Fibroblast of the aortic adventitia (primary cell): ENCODE data around the gene KRT13. TPM values are rescaled to one million over a fixed set of nuclear protein-coding genes. Genes with fewer than 3 reads are reported as not detected.

Experiments
- DNase-seq: peaks from one replicate; pipeline ENCODE4 v3.0.0-alpha.2; 2010; ENCODE audit warnings: low read depth
- H3K4me3 ChIP-seq: 2 replicates; pipeline ENCODE4 v1.5.1; 2011; ENCODE audit warnings: low read depth, mild to moderate bottlenecking, control low read depth, low read length, moderate library complexity
- total RNA-seq: library from RNA; depleted of rRNA; stranded (reverse); fragments of >200 nt; gene quantifications from 2 replicates; pipeline ENCODE4 v1.2.3, GENCODE V29; 2012; ENCODE audit warnings: low replicate concordance
- TF ChIP-seq, protein P1 (sequence below): IDR thresholded peaks from 2 replicates; pipeline ENCODE4 v1.5.1; 2011; ENCODE audit warnings: mild to moderate bottlenecking, low read length, control low read depth, inconsistent platforms; ENCODE audit not compliant: insufficient read depth

KRT13 gene
- total RNA-seq, 1 donor: not detected

DNA sequence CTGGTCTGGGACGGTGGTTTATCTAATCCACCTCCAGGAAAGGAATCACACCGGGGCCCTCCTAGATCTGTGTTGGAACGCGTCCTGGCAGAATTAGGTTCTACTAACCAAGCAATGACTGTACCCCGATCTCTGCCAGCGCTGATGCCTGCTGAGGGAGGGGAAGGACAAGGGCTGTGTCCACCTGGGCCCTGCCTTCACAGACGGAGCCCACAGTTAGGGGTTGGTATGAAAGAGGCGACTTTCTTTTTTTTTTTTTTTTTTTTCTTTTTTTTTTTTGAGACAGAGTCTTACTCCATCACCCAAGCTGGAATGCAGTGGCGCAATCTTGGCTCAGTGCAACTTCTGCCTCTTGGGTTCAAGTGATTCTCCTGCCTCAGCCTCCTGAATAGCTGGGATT, 32.6 kb upstream of the KRT13 start:
- DNase-seq: peak; percentile 39

DNA sequence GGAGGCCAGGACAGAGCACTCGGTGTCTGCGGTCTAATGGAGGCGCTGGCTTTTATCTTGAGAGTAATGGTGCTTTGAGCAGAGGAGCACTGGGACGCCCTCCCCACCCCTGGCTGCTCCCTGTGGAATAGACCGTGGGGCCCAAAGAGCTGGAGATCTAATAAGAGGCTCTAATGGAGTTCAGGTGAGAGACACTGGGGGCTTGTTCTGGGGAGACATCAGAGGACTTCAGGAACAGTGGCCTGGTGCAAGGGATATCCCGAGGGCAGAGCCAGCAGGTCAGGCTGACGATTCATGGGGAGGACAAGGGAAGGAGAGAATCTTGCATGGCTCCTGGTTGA, 32.2 kb upstream of the KRT13 start:
- no peak for DNase-seq
- H3K4me3 ChIP-seq: no peak overlapping the region
- TF ChIP-seq, protein P1, sequence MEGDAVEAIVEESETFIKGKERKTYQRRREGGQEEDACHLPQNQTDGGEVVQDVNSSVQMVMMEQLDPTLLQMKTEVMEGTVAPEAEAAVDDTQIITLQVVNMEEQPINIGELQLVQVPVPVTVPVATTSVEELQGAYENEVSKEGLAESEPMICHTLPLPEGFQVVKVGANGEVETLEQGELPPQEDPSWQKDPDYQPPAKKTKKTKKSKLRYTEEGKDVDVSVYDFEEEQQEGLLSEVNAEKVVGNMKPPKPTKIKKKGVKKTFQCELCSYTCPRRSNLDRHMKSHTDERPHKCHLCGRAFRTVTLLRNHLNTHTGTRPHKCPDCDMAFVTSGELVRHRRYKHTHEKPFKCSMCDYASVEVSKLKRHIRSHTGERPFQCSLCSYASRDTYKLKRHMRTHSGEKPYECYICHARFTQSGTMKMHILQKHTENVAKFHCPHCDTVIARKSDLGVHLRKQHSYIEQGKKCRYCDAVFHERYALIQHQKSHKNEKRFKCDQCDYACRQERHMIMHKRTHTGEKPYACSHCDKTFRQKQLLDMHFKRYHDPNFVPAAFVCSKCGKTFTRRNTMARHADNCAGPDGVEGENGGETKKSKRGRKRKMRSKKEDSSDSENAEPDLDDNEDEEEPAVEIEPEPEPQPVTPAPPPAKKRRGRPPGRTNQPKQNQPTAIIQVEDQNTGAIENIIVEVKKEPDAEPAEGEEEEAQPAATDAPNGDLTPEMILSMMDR: no peak

More for the DNA sequence above, 32.6 kb upstream of the KRT13 start:
- TF ChIP-seq, protein P1: no peak
- H3K4me3 ChIP-seq: no peak overlapping the region

GRCh38 chr17:41536741-41537613, 31.6 kb upstream of the KRT13 start:
- H3K4me3 ChIP-seq: no peak overlapping the region
- no peak for DNase-seq
- TF ChIP-seq, protein P1: no peak

DNA sequence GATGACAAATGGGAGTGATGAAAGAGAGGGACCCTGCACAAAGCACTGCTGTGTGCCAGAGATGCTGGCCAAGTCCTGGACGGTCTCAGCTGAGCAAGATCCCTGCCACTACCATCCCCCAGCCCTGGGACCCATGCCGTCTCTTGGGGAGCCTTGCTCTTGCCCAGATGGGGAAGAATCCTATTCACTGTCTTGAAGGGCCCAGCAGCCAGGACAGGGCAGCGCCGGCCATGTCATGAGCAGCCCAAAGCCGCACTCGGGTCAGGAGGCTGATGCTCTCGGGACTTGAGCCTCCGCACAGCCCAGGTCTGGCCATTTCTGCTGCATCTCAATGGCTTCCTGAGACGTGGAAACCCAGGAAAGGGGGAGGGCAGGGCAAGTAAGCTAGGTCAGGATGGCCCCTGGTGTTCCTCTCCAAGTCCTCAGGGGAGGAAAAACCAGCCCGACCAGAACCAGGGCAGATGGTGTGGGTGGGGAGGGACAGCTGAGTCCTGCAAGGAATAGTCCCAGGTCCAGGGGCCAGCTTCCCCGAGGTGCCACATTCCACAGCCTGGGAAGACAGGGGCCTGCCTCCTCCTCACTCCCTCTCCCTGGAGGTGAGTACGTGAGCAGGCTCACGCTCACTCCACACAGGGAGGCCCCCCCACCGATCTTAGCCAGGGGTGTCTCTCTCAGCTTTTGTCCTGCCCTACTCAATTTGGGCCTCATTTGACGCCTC, 30.5 kb upstream of the KRT13 start:
- DNase-seq: no peak

DNA sequence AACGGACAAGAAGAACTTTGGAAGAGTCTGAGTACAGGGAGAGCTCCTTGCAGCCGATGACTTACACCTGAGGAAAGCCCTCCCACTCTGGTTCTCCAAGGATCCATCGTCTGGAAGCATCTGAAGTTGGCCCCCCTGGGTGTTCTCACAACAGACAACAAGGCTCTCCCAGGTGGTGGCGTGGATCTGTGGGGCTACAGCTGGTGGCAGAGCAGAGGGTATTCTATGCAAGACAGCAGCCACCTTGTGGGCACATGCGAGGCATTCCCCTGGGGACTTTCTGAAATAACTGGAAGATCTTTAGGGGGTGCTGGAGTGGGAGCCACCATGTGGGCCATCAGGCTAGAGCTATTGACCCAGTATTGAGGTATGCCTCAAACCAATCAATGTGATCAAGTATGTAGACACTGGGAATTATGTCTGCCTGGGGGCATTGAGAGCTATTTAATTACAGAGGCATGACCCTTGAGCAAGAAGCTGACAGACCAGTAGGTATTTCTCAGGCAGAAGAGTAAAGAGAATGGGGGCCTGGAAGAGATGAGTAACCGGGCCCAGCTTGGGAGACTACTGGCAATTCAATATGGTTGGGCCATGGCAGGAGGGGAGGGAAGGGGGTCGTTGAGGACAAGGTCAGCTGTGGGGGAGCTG, 29.6 kb upstream of the KRT13 start:
- TF ChIP-seq, protein P1: no peak

More for the DNA sequence above, 30.5 kb upstream of the KRT13 start:
- no peak overlapping the region for H3K4me3 ChIP-seq
- TF ChIP-seq, protein P1: no peak

GRCh38 chr17:41533613-41534012, 28.2 kb upstream of the KRT13 start:
- DNase-seq: no peak
- TF ChIP-seq, protein P1: no peak
- H3K4me3 ChIP-seq: no peak overlapping the region

More for the DNA sequence above, 29.6 kb upstream of the KRT13 start:
- no peak overlapping the region for H3K4me3 ChIP-seq
- DNase-seq: no peak
